ENCODE data around the gene CCDC88C. TPM values are rescaled to one million over a fixed set of nuclear protein-coding genes. Genes with fewer than 3 reads are reported as not detected.
A peak's percentile ranks its signal among the peaks of the same experiment; 100 is the strongest.

The CCDC88C gene, protein sequence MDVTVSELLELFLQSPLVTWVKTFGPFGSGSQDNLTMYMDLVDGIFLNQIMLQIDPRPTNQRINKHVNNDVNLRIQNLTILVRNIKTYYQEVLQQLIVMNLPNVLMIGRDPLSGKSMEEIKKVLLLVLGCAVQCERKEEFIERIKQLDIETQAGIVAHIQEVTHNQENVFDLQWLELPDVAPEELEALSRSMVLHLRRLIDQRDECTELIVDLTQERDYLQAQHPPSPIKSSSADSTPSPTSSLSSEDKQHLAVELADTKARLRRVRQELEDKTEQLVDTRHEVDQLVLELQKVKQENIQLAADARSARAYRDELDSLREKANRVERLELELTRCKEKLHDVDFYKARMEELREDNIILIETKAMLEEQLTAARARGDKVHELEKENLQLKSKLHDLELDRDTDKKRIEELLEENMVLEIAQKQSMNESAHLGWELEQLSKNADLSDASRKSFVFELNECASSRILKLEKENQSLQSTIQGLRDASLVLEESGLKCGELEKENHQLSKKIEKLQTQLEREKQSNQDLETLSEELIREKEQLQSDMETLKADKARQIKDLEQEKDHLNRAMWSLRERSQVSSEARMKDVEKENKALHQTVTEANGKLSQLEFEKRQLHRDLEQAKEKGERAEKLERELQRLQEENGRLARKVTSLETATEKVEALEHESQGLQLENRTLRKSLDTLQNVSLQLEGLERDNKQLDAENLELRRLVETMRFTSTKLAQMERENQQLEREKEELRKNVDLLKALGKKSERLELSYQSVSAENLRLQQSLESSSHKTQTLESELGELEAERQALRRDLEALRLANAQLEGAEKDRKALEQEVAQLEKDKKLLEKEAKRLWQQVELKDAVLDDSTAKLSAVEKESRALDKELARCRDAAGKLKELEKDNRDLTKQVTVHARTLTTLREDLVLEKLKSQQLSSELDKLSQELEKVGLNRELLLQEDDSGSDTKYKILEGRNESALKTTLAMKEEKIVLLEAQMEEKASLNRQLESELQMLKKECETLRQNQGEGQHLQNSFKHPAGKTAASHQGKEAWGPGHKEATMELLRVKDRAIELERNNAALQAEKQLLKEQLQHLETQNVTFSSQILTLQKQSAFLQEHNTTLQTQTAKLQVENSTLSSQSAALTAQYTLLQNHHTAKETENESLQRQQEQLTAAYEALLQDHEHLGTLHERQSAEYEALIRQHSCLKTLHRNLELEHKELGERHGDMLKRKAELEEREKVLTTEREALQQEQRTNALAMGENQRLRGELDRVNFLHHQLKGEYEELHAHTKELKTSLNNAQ (N-terminal part only)
- 25.6 TPM for total RNA-seq
- 47.4 TPM for polyA plus RNA-seq
- long read RNA-seq, donor 1 = 0 reads
- long read RNA-seq, donor 2 = 0 reads
- long read RNA-seq, donor 3, partial matches to known transcripts = 0 of 2 reads
- long read RNA-seq, donor 3, other reads (novel, unspliced or antisense) = 0 of 2 reads
- long read RNA-seq, donor 4, partial matches to known transcripts = 0 of 2 reads
- long read RNA-seq, donor 4, other reads (novel, unspliced or antisense) = 0 of 2 reads
- long read RNA-seq, donor 5, partial matches to known transcripts = 5 of 6 reads
- long read RNA-seq, donor 5, other reads (novel, unspliced or antisense) = 0 of 6 reads
- long read RNA-seq, donor 6, partial matches to known transcripts = 0 of 2 reads
- long read RNA-seq, donor 6, other reads (novel, unspliced or antisense) = 0 of 2 reads
- long read RNA-seq, donor 7, partial matches to known transcripts = 18 of 21 reads
- long read RNA-seq, donor 7, other reads (novel, unspliced or antisense) = 0 of 21 reads
- long read RNA-seq, donor 8, partial matches to known transcripts = 0 of 1 reads
- long read RNA-seq, donor 8, other reads (novel, unspliced or antisense) = 0 of 1 reads
- long read RNA-seq, donor 9 = 0 reads
- long read RNA-seq, donor 10, partial matches to known transcripts = 0 of 1 reads
- long read RNA-seq, donor 10, other reads (novel, unspliced or antisense) = 0 of 1 reads

DNA sequence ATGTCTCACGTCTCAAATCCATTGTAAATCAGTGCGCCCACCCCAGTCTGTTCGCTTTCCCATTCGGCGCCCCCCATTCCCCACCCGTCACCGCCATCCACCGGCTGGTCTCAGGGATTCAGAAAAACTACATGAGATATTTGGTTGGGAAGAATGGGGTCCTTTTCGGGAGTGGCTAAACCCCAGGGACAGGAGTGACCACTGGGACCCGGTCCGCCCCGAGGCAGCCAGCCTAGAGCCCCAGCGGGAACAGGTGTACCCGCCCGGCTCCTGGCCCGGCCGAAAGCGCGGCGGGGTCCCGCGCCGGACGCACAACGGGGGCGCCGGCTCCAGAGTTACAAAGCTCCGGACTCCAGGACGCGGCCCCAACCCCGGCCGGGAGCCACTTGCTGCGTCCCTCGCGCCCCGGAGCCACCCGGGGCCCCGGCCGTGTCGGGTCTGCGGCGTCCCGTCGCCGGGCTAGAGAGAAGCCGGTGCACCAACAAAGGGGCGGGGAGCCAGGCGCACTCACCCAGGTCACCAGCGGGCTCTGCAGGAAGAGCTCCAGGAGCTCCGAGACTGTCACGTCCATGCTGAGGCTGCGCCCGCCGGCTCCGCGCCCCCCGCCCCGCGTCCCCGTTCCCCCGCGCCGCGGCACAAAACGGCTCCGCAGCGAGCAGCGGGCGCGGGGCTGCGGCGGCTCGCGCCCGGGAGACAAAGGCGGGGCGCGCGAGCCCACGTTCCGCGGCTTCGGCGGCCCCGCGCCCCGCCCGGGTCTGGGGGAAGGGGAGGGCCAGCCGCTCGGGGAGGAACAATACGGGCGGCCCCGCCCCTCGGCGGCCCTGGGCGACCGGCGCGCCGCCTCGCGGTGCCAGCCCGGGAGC, at the start of gene CCDC88C:
CCDC88C (minus strand) TSS at position 701 of the 863 bp plus-strand sequence; CDS start at position 571, 130 bp downstream.
- Histone ChIP-seq H3K27me3 (ENCODE audit: control insufficient read depth in 2 of 2, insufficient read depth in 1 of 2, low read length in 1 of 2) (peaks cover 0 to 12% of the 10 kb centered on the region in 2 donors), H3K4me1 (ENCODE audit: control insufficient read depth in 2 of 2, insufficient read depth in 2 of 2, low read length in 2 of 2) (peaks cover 26 to 45% of the 10 kb centered on the region in 2 donors), H3K9me3 (ENCODE audit: control insufficient read depth in 2 of 2, insufficient read depth in 1 of 2, low read length in 1 of 2) (no peaks in the 10 kb centered on the region), H3K4me3 (ENCODE audit: low read length in 2 of 2) (peak within 1 kb of the TSS; percentile 79 to 89), H3K36me3 (ENCODE audit: control insufficient read depth in 2 of 2, insufficient read depth in 2 of 2, low read length in 1 of 2) (peaks cover 8 to 25% of the 10 kb centered on the region in 2 donors), H3K27ac (ENCODE audit: low read depth in 1 of 2, low read length in 1 of 2) (peak within 1 kb of the TSS; percentile 93 to 99)
- under 1% methylated on average over 103 of the region's 103 CpGs for WGBS
- peak in 6 of 9 donors; percentile 47 to 85 (median 62) for DNase-seq (ENCODE audit: low read depth in 6 of 9, low spot score in 9 of 9)

- no peak overlapping the region for H3K4me3 ChIP-seq (ENCODE audit: low read length in 2 of 2)
- no peaks in the 10 kb centered on the region for H3K27me3 ChIP-seq (ENCODE audit: control insufficient read depth in 2 of 2, insufficient read depth in 1 of 2, low read length in 1 of 2)
- H3K9me3 ChIP-seq (ENCODE audit: control insufficient read depth in 2 of 2, insufficient read depth in 1 of 2, low read length in 1 of 2) = no peaks in the 10 kb centered on the region
- no peak for DNase-seq (ENCODE audit: low read depth in 6 of 9, low spot score in 9 of 9)
- no peaks in the 10 kb centered on the region for H3K4me1 ChIP-seq (ENCODE audit: control insufficient read depth in 2 of 2, insufficient read depth in 2 of 2, low read length in 2 of 2)
- peaks cover 34 to 79% of the 10 kb centered on the region in 2 donors for H3K36me3 ChIP-seq (ENCODE audit: control insufficient read depth in 2 of 2, insufficient read depth in 2 of 2, low read length in 1 of 2)
- H3K27ac ChIP-seq (ENCODE audit: low read depth in 1 of 2, low read length in 1 of 2) = no peak overlapping the region
- 98% methylated on average over 4 of the region's 4 CpGs for WGBS
Measured at GRCh38 chr14:91466192-91466591, 48.6 kb upstream of the CCDC88C start.

DNA sequence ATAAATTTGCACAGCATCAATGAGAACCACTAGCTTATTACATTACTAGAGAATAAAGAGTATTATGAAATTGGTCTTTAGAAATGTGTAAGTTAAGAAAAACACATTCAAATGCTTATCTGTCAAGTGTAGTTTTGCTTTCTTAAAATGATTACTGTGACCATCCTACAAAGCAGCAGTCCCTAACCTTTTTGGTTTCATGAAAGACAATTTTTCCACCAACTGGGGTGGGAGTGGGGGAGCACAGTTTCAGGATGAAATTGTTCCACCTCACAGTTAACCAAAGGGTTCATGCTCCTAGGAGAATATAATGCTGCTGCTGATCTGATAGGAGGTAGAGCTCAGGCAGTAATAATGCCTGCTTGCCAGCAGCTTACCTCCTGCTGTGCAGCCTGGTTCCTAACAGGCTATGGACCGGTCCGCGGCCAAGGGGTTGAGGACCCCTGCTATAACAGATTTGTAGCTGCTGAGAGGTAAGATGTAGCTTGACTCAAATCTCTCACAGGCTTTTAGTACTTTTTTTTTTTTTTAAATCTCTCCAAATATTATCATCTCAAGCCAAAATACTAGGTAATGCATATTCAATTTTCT, 47.1 kb upstream of the CCDC88C start:
- peaks cover 41 to 79% of the 10 kb centered on the region in 2 donors for H3K36me3 ChIP-seq (ENCODE audit: control insufficient read depth in 2 of 2, insufficient read depth in 2 of 2, low read length in 1 of 2)
- no peak overlapping the region for H3K27ac ChIP-seq (ENCODE audit: low read depth in 1 of 2, low read length in 1 of 2)
- H3K4me1 ChIP-seq (ENCODE audit: control insufficient read depth in 2 of 2, insufficient read depth in 2 of 2, low read length in 2 of 2) = no peaks in the 10 kb centered on the region
- no peak overlapping the region for H3K4me3 ChIP-seq (ENCODE audit: low read length in 2 of 2)
- DNase-seq (ENCODE audit: low read depth in 6 of 9, low spot score in 9 of 9) = no peak
- 67% methylated on average over 3 of the region's 3 CpGs for WGBS
- no peaks in the 10 kb centered on the region for H3K9me3 ChIP-seq (ENCODE audit: control insufficient read depth in 2 of 2, insufficient read depth in 1 of 2, low read length in 1 of 2)
- H3K27me3 ChIP-seq (ENCODE audit: control insufficient read depth in 2 of 2, insufficient read depth in 1 of 2, low read length in 1 of 2) = no peaks in the 10 kb centered on the region

DNA sequence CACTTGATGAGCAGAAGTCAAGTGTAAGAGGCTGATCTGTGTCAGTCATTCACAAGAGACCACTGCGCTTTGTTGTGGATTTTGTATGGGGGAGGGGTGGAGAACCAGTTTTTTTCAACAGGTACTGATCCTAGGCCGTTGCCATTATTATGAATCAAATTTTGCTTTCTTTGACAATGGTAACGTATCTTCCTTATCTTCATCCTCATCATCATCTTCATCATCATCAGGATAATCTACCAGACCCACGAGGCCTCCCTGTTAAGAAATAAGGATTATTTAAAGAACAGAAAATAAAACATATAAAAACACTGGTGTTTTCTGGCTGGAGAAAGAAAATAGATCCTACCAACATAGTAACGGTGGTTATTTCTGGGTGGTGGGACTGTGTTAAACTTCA, 41.0 kb upstream of the CCDC88C start:
- WGBS = 97% methylated on average over 5 of the region's 5 CpGs
- Histone ChIP-seq H3K27me3 (ENCODE audit: control insufficient read depth in 2 of 2, insufficient read depth in 1 of 2, low read length in 1 of 2) (no peaks in the 10 kb centered on the region), H3K4me1 (ENCODE audit: control insufficient read depth in 2 of 2, insufficient read depth in 2 of 2, low read length in 2 of 2) (no peaks in the 10 kb centered on the region), H3K9me3 (ENCODE audit: control insufficient read depth in 2 of 2, insufficient read depth in 1 of 2, low read length in 1 of 2) (no peaks in the 10 kb centered on the region), H3K4me3 (ENCODE audit: low read length in 2 of 2) (no peak overlapping the region), H3K36me3 (ENCODE audit: control insufficient read depth in 2 of 2, insufficient read depth in 2 of 2, low read length in 1 of 2) (peaks cover 40 to 63% of the 10 kb centered on the region in 2 donors), H3K27ac (ENCODE audit: low read depth in 1 of 2, low read length in 1 of 2) (no peak overlapping the region)
- peak in 1 of 9 donors; percentile 15 for DNase-seq (ENCODE audit: low read depth in 6 of 9, low spot score in 9 of 9)

GRCh38 chr14:91456283-91456682, 38.7 kb upstream of the CCDC88C start:
- Histone ChIP-seq H3K27me3 (ENCODE audit: control insufficient read depth in 2 of 2, insufficient read depth in 1 of 2, low read length in 1 of 2) (no peaks in the 10 kb centered on the region), H3K4me1 (ENCODE audit: control insufficient read depth in 2 of 2, insufficient read depth in 2 of 2, low read length in 2 of 2) (no peaks in the 10 kb centered on the region), H3K36me3 (ENCODE audit: control insufficient read depth in 2 of 2, insufficient read depth in 2 of 2, low read length in 1 of 2) (peaks cover 31 to 45% of the 10 kb centered on the region in 2 donors), H3K9me3 (ENCODE audit: control insufficient read depth in 2 of 2, insufficient read depth in 1 of 2, low read length in 1 of 2) (no peaks in the 10 kb centered on the region), H3K27ac (ENCODE audit: low read depth in 1 of 2, low read length in 1 of 2) (no peak overlapping the region), H3K4me3 (ENCODE audit: low read length in 2 of 2) (no peak overlapping the region)
- DNase-seq (ENCODE audit: low read depth in 6 of 9, low spot score in 9 of 9) = no peak
- 94% methylated on average over 1 of the region's 1 CpG for WGBS

GRCh38 chr14:91454580-91454979, 37.0 kb upstream of the CCDC88C start:
- H3K27me3 ChIP-seq (ENCODE audit: control insufficient read depth in 2 of 2, insufficient read depth in 1 of 2, low read length in 1 of 2) = no peaks in the 10 kb centered on the region
- H3K36me3 ChIP-seq (ENCODE audit: control insufficient read depth in 2 of 2, insufficient read depth in 2 of 2, low read length in 1 of 2) = peaks cover 16 to 29% of the 10 kb centered on the region in 2 donors
- no peak overlapping the region for H3K4me3 ChIP-seq (ENCODE audit: low read length in 2 of 2)
- H3K9me3 ChIP-seq (ENCODE audit: control insufficient read depth in 2 of 2, insufficient read depth in 1 of 2, low read length in 1 of 2) = no peaks in the 10 kb centered on the region
- DNase-seq (ENCODE audit: low read depth in 6 of 9, low spot score in 9 of 9) = no peak
- WGBS = 98% methylated on average over 3 of the region's 3 CpGs
- H3K4me1 ChIP-seq (ENCODE audit: control insufficient read depth in 2 of 2, insufficient read depth in 2 of 2, low read length in 2 of 2) = no peaks in the 10 kb centered on the region
- no peak overlapping the region for H3K27ac ChIP-seq (ENCODE audit: low read depth in 1 of 2, low read length in 1 of 2)

DNA sequence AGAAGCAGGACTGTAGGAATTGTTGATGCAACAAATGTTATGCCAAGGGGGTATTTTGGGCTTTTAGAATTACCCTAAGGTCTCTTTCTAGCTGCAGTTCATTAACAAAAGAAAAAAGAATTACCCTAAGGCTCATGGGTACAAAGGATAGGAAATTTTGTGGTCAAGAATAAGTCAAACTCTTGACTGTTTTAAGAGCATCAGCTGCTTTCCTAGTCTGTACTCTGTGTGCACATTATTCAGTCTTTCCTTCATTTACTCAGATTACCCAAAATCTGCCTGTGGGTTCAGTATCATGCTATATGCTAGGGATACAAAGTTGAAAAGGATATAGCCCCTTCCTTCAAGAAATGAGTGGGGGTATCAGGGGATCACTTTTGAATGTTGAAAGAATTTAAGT, 36.5 kb upstream of the CCDC88C start:
- peaks cover 13 to 24% of the 10 kb centered on the region in 2 donors for H3K36me3 ChIP-seq (ENCODE audit: control insufficient read depth in 2 of 2, insufficient read depth in 2 of 2, low read length in 1 of 2)
- no peak overlapping the region for H3K27ac ChIP-seq (ENCODE audit: low read depth in 1 of 2, low read length in 1 of 2)
- H3K4me3 ChIP-seq (ENCODE audit: low read length in 2 of 2) = no peak overlapping the region
- no peak for DNase-seq (ENCODE audit: low read depth in 6 of 9, low spot score in 9 of 9)
- H3K9me3 ChIP-seq (ENCODE audit: control insufficient read depth in 2 of 2, insufficient read depth in 1 of 2, low read length in 1 of 2) = no peaks in the 10 kb centered on the region
- no peaks in the 10 kb centered on the region for H3K4me1 ChIP-seq (ENCODE audit: control insufficient read depth in 2 of 2, insufficient read depth in 2 of 2, low read length in 2 of 2)
- no peaks in the 10 kb centered on the region for H3K27me3 ChIP-seq (ENCODE audit: control insufficient read depth in 2 of 2, insufficient read depth in 1 of 2, low read length in 1 of 2)
